NCI-H446 treated with DMSO at 0.1 percent for 48 hours (cell line): Measurements from ENCODE around the gene AGRP.

ENCODE experiments used
- DNase-seq: peaks from one replicate; lab custom pipeline; 2025; lab: John Stamatoyannopoulos, UW

The AGRP gene

GRCh38 chr16:67445441-67445912 lies 37.9 kb downstream of the AGRP start:
- no peak for DNase-seq

GRCh38 chr16:67445126-67445426 lies 38.3 kb downstream of the AGRP start:
- no peak for DNase-seq

- no peak for DNase-seq
These were observed 38.9 kb downstream of the AGRP start for GRCh38 chr16:67444259-67445125.

DNA sequence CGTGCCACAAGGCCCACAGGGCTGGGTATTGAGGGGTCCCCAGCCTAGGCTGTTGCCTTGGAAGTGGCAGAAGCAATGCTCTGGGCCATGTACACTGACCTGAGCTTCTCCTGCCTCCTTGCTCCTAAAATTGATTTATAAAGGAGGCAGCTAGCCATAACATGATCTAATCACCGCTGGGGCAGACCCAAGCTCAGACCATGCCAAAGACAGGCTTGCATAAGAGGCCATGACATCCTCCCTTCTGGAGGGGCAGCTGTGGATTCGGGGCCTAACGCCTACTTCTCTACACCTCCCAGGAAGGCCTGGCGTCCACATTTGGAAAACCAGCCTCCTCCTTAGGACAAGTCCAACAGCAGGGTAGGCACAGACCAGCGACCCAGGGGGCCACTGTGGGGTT lies 40.1 kb downstream of the AGRP start:
- no peak for DNase-seq

- DNase-seq, result no peak
These were observed 40.6 kb downstream of the AGRP start for GRCh38 chr16:67442581-67443255.

GRCh38 chr16:67441907-67442306 lies 41.4 kb downstream of the AGRP start:
- peak; percentile 52 for DNase-seq

- peak; percentile 60 for DNase-seq
These were observed 42.0 kb downstream of the AGRP start for GRCh38 chr16:67441271-67441753.

DNA sequence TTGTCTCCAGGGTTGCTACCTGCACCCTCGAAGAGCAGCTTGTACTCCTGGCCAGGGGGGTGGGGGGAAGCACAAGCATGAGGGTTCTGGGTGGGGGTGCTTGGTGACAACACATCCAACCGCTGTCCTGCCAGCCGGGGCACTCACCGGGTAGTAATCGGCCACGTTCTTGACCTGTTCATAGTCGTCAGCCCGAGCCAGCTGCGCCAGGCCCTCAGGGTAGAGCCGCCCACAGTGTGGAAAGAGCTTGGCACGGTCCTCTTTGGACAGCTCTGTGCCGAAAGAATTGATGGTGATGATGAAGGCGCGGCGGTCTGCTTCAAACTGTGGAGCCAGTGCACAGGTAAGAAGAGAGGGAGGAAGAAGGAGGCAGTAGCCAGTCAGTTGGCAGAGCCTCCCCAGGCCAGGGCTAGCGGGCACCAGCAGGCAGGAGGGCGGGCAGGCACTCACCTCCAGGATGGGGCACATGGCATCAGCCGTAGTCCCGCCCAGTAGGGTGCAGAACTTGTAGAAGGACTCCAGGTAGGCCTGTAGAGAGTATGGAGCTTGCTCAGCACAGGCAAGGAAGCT lies 44.4 kb downstream of the AGRP start:
- no peak for DNase-seq

DNA sequence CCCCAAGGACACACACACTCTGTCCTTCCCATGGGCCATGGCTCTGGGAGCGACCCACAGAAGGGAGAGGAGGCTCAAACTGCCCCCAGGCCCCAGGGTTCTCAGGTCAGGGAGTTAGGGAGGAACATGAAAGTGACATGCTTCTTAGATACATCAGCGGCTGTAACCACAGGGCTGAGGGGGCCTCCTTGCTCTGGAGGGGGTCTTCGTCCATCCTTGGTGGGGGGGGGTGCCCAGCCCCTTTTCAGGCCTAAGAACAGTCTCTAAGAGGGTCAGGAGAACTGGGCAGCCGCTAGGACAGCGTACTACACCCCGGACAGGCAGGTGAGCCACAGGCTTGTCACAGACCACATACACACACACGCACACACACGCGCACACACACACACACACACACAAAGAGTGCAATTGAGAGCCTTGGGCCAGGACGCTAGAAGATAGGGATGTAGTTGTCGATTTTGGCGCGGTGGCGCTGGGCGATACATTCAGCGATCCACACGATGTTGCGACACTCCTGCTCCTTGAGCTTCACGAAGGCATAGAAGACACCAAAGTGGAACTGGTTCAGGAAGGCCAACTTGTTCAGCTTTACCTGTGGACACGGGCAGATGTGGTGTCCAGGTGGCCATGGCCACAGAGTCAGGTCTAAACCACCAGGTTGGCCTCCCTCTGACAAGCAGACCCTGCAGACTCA lies 45.1 kb downstream of the AGRP start:
- DNase-seq, result no peak

GRCh38 chr16:67437513-67437912 lies 45.8 kb downstream of the AGRP start:
- no peak for DNase-seq

DNA sequence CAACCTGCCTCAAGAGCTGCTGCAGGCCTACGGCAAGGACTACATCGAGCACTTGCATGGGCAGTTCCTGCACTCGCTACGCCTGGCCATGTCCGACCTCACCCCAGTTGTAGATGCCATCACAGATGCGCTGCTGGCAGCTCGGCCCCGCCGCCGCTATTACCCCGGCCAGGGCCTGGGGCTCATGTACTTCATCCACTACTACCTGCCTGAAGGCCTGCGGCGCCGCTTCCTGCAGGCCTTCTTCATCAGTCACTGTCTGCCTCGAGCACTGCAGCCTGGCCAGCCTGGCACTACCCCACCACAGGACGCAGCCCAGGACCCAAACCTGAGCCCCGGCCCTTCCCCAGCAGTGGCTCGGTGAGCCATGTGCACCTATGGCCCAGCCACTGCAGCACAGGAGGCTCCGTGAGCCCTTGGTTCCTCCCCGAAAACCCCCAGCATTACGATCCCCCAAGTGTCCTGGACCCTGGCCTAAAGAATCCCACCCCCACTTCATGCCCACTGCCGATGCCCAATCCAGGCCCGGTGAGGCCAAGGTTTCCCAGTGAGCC lies 46.6 kb downstream of the AGRP start:
- no peak for DNase-seq

- DNase-seq, result no peak
These were observed 47.6 kb downstream of the AGRP start for GRCh38 chr16:67435758-67436164.

GRCh38 chr16:67433131-67433719 lies 50.1 kb downstream of the AGRP start:
- no peak for DNase-seq
